Measurements from ENCODE around the gene SAP30.

The SAP30 gene

DNA sequence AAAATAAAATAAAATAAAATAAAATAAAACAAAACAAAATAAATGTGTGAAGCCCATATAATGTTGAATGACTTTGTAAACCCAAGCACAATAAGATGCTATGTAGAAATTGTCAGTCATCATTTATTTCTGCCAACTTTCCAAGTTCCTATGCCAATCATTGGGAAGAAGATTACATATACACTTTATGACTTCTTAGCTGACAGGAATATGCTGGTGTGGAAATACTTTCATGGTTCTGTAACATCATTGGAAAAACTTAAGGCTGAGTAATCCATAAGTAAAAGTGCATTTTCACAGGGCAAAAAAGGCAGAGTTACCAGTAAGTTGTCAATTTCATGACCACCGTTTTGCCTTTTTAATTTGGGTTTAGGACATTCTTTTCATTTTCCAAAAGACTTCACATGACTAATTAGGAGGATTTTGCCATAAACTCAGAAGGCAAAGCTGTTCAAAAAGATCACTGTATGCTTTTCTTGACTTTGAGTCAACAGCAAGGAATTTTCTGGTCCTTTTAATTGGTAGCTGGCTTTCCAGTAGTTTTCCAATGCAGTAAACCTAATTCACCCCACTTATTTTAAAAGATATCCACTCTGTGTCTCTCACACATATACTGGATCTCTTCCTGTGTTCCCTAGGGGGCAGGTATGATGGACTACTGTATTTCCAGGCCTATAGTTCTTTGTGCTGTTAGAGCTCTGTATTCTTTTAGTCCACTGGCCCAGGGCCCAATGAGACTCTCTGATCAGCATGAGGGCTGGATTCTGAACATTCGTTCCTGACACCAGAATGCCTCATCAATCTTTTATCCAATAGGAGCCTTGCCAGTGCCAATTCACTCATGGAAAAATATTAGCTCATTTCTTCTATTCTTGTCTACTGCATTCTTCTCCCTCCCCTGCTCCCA lies 54.4 kb downstream of the SAP30 start:
- H3K4me3 ChIP-seq (ENCODE audit: low read depth, low read length) = no peak overlapping the region
- TF ChIP-seq, protein P1, sequence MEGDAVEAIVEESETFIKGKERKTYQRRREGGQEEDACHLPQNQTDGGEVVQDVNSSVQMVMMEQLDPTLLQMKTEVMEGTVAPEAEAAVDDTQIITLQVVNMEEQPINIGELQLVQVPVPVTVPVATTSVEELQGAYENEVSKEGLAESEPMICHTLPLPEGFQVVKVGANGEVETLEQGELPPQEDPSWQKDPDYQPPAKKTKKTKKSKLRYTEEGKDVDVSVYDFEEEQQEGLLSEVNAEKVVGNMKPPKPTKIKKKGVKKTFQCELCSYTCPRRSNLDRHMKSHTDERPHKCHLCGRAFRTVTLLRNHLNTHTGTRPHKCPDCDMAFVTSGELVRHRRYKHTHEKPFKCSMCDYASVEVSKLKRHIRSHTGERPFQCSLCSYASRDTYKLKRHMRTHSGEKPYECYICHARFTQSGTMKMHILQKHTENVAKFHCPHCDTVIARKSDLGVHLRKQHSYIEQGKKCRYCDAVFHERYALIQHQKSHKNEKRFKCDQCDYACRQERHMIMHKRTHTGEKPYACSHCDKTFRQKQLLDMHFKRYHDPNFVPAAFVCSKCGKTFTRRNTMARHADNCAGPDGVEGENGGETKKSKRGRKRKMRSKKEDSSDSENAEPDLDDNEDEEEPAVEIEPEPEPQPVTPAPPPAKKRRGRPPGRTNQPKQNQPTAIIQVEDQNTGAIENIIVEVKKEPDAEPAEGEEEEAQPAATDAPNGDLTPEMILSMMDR (IDR thresholded peaks at IDR 0.05; ENCODE audit: borderline replicate concordance, insufficient read depth, low read depth, low read length) = no peak

- no peak overlapping the region for H3K4me3 ChIP-seq (ENCODE audit: low read depth, low read length)
- TF ChIP-seq, protein P1 (IDR thresholded peaks at IDR 0.05; ENCODE audit: borderline replicate concordance, insufficient read depth, low read depth, low read length) = no peak
These were observed 55.3 kb downstream of the SAP30 start for GRCh38 chr4:173426064-173426463.
